Neural cell (in vitro differentiated cells): ENCODE measurements around the gene GNB2. TPM values are rescaled to one million over a fixed set of nuclear protein-coding genes. Genes with fewer than 3 reads are reported as not detected.

Source experiments
- H2AFZ ChIP-seq: fragments of 200-600, 300-800 bp; sonication (generic), shearing (Covaris generic); 2 replicates; pipeline ENCODE4 v1.6.0; 2014; ENCODE audit warnings: low read depth, mild to moderate bottlenecking, antibody characterized with exemption, low read length, moderate library complexity
- H3F3A ChIP-seq: fragments of 200-600 bp; shearing (Covaris generic); 2 replicates; pipeline ENCODE4 v1.6.1; 2016; ENCODE audit warnings: mild to moderate bottlenecking, moderate library complexity, mixed read lengths, antibody characterized with exemption, low read length; ENCODE audit not compliant: insufficient read depth, poor library complexity, severe bottlenecking
- H3K27ac ChIP-seq: fragments of 200-600, 300-800 bp; sonication (generic), shearing (Covaris generic); 2 replicates; pipeline ENCODE4 v1.5.1; 2014; ENCODE audit warnings: mild to moderate bottlenecking, low read length, moderate library complexity
- H3K27me3 ChIP-seq: fragments of 300-800, 200-600 bp; sonication (generic), shearing (Covaris generic); 2 replicates; pipeline ENCODE4 v1.6.0; 2014; ENCODE audit warnings: mild to moderate bottlenecking, low read depth, low read length, moderate library complexity; ENCODE audit not compliant: insufficient read depth
- H3K36me3 ChIP-seq: fragments of 300-800, 200-600 bp; sonication (generic), shearing (Covaris generic); 2 replicates; pipeline ENCODE4 v1.5.1; 2014; ENCODE audit warnings: mild to moderate bottlenecking, antibody characterized with exemption, low read length, moderate library complexity; ENCODE audit not compliant: insufficient read depth
- H3K4me2 ChIP-seq: fragments of 300-800, 200-600 bp; sonication (generic), shearing (Covaris generic); 2 replicates; pipeline ENCODE4 v1.6.0; 2014; ENCODE audit warnings: mild to moderate bottlenecking, low read length
- H3K4me3 ChIP-seq: fragments of 300-800, 200-600 bp; sonication (generic), shearing (Covaris generic); 2 replicates; pipeline ENCODE4 v1.5.1; 2014; ENCODE audit warnings: mild to moderate bottlenecking, low read length, moderate library complexity
- H3K79me2 ChIP-seq: fragments of 200-600 bp; shearing (Covaris generic); replicated peaks from 2 replicates; pipeline ENCODE4 v1.6.0; 2014; ENCODE audit warnings: mild to moderate bottlenecking, low read length, moderate library complexity; ENCODE audit not compliant: insufficient read depth
- H3K9ac ChIP-seq: fragments of 300-800, 200-600 bp; sonication (generic), shearing (Covaris generic); 2 replicates; pipeline ENCODE4 v1.6.1; 2016; ENCODE audit warnings: mild to moderate bottlenecking, low read length, mixed read lengths
- H3K9me2 ChIP-seq: fragments of 200-600 bp; shearing (Covaris generic); 2 replicates; pipeline ENCODE4 v1.6.1; 2016; ENCODE audit warnings: mild to moderate bottlenecking, low read length, mixed read lengths; ENCODE audit not compliant: insufficient read depth
- H3K9me3 ChIP-seq: fragments of 200-600, 300-800 bp; sonication (generic), shearing (Covaris generic); 2 replicates; pipeline ENCODE4 v1.6.1; 2016; ENCODE audit warnings: mild to moderate bottlenecking, mixed run types, low read length, moderate library complexity, mixed read lengths
- H4K20me1 ChIP-seq: fragments of 200-600 bp; shearing (Covaris generic); 2 replicates; pipeline ENCODE4 v1.6.1; 2016; ENCODE audit warnings: mild to moderate bottlenecking, mixed run types; ENCODE audit not compliant: insufficient read depth
- EP300 ChIP-seq: fragments of 450-650 bp; conservative IDR thresholded peaks from 2 replicates; pipeline ENCODE4 v1.6.1; 2014; ENCODE audit warnings: antibody characterized with exemption, mild to moderate bottlenecking, moderate library complexity; ENCODE audit not compliant: poor library complexity, severe bottlenecking
- EZH2 ChIP-seq: fragments of 200-600, 300-800 bp; shearing (Covaris generic), sonication (generic); IDR thresholded peaks from 2 replicates; pipeline ENCODE4 v1.6.1; 2014; ENCODE audit warnings: antibody characterized with exemption, low read length, borderline replicate concordance, mild to moderate bottlenecking; ENCODE audit not compliant: insufficient read depth, poor library complexity, severe bottlenecking
- MXI1 ChIP-seq: fragments of 450-650 bp; conservative IDR thresholded peaks from 2 replicates; pipeline ENCODE4 v1.6.1; 2014; ENCODE audit warnings: antibody characterized with exemption, mild to moderate bottlenecking; ENCODE audit not compliant: poor library complexity, severe bottlenecking
- POLR2AphosphoS5 ChIP-seq: IDR thresholded peaks from 2 replicates; pipeline ENCODE4 v1.6.1; 2012
- TAF1 ChIP-seq: IDR thresholded peaks from 2 replicates; pipeline ENCODE4 v1.6.1; 2012; ENCODE audit warnings: low read depth
- polyA plus RNA-seq: library from polyadenylated mRNA; depleted of rRNA; stranded (reverse); fragments of >200 nt; gene quantifications from 2 replicates; pipeline ENCODE4 v1.2.3, GENCODE V29; 2014
- TF ChIP-seq, protein P1 (sequence below): fragments of 450-650 bp; IDR thresholded peaks from 2 replicates; pipeline ENCODE4 v1.5.1; 2014; ENCODE audit warnings: antibody characterized with exemption, mild to moderate bottlenecking, moderate library complexity; ENCODE audit not compliant: poor library complexity, severe bottlenecking
- TF ChIP-seq, protein P2 (sequence below): IDR thresholded peaks from 2 replicates; pipeline ENCODE4 v1.6.1; 2012; ENCODE audit warnings: borderline replicate concordance

GNB2 gene
- polyA plus RNA-seq, 1 donor from 2014 or later = 279 TPM

DNA sequence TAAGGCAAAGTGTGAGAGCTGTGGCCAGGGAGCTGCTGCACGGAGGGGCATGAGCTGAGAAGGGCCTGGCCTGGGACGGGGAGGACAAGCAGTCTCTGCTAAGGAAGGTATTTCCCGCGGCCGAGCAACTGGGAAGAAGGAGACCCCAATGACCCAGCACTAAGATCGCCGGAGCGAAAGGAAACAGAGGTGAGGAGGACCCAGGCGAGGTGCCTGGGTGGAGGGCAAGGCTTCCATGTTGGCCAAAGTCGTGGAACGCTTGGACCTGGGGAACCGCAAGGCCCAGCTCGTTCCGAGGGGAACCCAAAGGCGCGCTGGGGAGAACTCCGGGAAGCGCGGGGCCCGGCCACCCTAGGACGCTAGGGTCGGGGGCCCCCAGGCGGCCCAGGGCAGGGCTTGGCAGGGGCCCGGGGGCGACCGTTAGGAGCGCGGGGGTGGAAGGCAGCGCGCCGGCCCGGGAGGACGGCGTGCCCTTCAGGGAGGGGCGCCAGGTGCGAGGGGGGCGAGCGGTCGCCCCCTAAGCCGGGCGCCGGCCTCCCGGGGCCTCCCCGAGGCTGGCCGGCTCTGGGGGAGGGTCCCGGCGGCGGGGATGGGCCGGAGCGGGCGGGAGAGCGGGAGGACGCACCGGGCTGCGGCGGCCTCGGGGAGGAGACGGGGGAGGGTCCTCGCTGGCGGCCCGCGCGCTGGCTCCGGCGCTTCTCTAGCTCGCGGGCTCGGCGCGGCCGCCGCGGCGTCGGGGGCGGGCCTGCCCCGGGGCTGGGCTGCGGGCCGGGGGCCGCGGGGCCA, 20.0 kb downstream of the GNB2 start:
- no peak overlapping the region for H2AFZ ChIP-seq
- H3K9me2 ChIP-seq = no peaks in the 10 kb centered on the region
- H3K36me3 ChIP-seq = no peaks in the 10 kb centered on the region
- H3F3A ChIP-seq = no peaks in the 10 kb centered on the region
- peaks cover 49% of the 10 kb centered on the region for H3K79me2 ChIP-seq
- H3K27ac ChIP-seq = peak overlapping the region; percentile 34
- no peaks in the 10 kb centered on the region for H3K27me3 ChIP-seq
- H4K20me1 ChIP-seq = peaks cover 20% of the 10 kb centered on the region
- H3K9me3 ChIP-seq = no peaks in the 10 kb centered on the region
- H3K4me3 ChIP-seq = peak overlapping the region; percentile 95
- H3K9ac ChIP-seq = peak overlapping the region; percentile 83
- TF ChIP-seq, protein P1, sequence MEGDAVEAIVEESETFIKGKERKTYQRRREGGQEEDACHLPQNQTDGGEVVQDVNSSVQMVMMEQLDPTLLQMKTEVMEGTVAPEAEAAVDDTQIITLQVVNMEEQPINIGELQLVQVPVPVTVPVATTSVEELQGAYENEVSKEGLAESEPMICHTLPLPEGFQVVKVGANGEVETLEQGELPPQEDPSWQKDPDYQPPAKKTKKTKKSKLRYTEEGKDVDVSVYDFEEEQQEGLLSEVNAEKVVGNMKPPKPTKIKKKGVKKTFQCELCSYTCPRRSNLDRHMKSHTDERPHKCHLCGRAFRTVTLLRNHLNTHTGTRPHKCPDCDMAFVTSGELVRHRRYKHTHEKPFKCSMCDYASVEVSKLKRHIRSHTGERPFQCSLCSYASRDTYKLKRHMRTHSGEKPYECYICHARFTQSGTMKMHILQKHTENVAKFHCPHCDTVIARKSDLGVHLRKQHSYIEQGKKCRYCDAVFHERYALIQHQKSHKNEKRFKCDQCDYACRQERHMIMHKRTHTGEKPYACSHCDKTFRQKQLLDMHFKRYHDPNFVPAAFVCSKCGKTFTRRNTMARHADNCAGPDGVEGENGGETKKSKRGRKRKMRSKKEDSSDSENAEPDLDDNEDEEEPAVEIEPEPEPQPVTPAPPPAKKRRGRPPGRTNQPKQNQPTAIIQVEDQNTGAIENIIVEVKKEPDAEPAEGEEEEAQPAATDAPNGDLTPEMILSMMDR = no peak
- TF ChIP-seq MXI1 = peak; percentile 28
- peak overlapping the region; percentile 96 for H3K4me2 ChIP-seq

DNA sequence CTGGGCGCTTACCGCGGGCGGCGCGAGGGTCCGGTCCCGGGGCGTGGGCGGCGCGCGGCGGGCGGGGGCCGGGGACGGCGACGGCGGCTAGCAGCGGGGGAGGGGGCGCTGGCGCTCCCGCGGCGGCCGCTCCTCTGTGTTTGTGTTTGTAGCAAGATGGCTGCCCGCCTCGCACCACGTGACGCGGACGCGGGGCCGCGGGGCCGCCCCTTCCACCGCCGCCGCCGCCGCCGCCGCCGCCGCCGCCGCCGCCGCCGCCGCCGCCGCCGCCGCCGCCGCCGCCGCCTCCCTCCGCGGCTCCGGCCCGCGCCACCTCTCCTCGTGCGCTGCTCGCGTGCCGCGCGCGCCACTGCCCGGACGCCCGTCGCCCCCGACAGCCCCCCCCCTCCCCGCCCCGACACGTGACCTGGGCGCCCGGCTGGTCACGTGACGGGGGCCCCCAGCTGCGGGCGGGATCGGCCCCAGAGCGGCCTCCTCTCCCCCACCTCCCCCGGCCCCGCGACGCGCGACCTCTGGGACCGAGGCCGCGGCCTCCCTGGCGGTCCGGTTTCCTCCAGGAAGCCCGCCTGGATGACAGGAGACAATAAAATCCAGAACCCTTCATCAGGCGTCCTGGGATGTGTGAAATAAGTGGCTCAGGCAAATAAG, 20.7 kb downstream of the GNB2 start, which contains the start of gene GIGYF1:
Gene GIGYF1, minus strand, starts transcription at position 153 of the 648 bp plus-strand sequence. CDS start 6,012 bp downstream, outside the sequence.
- Histone ChIP-seq H3K4me2 (peak within 1 kb of the TSS; percentile 96), H3K27me3 (no peaks in the 10 kb centered on the region), H3K79me2 (peaks cover 42% of the 10 kb centered on the region), H3K4me3 (peak within 1 kb of the TSS; percentile 95), H2AFZ (peak within 1 kb of the TSS; percentile 60), H3K36me3 (no peaks in the 10 kb centered on the region), H3F3A (no peaks in the 10 kb centered on the region), H3K9ac (peak within 1 kb of the TSS; percentile 83), H3K9me3 (no peaks in the 10 kb centered on the region), H3K9me2 (no peaks in the 10 kb centered on the region), H4K20me1 (peaks cover 20% of the 10 kb centered on the region), H3K27ac (peak within 1 kb of the TSS; percentile 44)
- TF ChIP-seq, protein P2, sequence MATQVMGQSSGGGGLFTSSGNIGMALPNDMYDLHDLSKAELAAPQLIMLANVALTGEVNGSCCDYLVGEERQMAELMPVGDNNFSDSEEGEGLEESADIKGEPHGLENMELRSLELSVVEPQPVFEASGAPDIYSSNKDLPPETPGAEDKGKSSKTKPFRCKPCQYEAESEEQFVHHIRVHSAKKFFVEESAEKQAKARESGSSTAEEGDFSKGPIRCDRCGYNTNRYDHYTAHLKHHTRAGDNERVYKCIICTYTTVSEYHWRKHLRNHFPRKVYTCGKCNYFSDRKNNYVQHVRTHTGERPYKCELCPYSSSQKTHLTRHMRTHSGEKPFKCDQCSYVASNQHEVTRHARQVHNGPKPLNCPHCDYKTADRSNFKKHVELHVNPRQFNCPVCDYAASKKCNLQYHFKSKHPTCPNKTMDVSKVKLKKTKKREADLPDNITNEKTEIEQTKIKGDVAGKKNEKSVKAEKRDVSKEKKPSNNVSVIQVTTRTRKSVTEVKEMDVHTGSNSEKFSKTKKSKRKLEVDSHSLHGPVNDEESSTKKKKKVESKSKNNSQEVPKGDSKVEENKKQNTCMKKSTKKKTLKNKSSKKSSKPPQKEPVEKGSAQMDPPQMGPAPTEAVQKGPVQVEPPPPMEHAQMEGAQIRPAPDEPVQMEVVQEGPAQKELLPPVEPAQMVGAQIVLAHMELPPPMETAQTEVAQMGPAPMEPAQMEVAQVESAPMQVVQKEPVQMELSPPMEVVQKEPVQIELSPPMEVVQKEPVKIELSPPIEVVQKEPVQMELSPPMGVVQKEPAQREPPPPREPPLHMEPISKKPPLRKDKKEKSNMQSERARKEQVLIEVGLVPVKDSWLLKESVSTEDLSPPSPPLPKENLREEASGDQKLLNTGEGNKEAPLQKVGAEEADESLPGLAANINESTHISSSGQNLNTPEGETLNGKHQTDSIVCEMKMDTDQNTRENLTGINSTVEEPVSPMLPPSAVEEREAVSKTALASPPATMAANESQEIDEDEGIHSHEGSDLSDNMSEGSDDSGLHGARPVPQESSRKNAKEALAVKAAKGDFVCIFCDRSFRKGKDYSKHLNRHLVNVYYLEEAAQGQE = no peak
- TF ChIP-seq, protein P1 = no peak
- TF ChIP-seq EZH2 (no peak), EP300 (no peak), TAF1 (peak; percentile 58), POLR2AphosphoS5 (peak; percentile 66)
